Measurements from ENCODE around the gene CEMIP. TPM values are rescaled to one million over a fixed set of nuclear protein-coding genes. Genes with fewer than 3 reads are reported as not detected.

Gene CEMIP
- polyA plus RNA-seq, 3 donors, result not detected

- WGBS (ENCODE audit: insufficient coverage), result no CpG with 5 or more reads among the region's 1 CpG
- intact Hi-C loops (cut with micrococcal nuclease), result loop anchor here in 1 of 2 donors (10.0 kb wide), 1 partner anchor 1047 kb away; the partner anchor contains the start of gene MEX3B
- no peaks in the 10 kb centered on the region for H3K36me3 Mint-ChIP-seq
- peaks cover 0 to 2% of the 10 kb centered on the region in 2 donors for H3K36me3 ChIP-seq (replicated peaks in 1 of 2; ENCODE audit: control insufficient read depth in 1 of 2, insufficient read depth in 2 of 2, low read length in 2 of 2)
- peaks cover 14 to 22% of the 10 kb centered on the region in 2 donors for H3K4me1 ChIP-seq (ENCODE audit: control insufficient read depth in 1 of 2, insufficient read depth in 2 of 2, low read length in 2 of 2)
- no peak overlapping the region for H3K4me2 ChIP-seq (replicated peaks; ENCODE audit: extremely low read depth, low read length, poor library complexity, severe bottlenecking)
- peaks cover 0 to 3% of the 10 kb centered on the region in 2 donors for H3K9me3 ChIP-seq (replicated peaks in 1 of 2; ENCODE audit: control insufficient read depth in 1 of 2, insufficient read depth in 1 of 2, low read length in 2 of 2)
- H4K20me1 ChIP-seq (ENCODE audit: insufficient read depth, low read length), result peaks cover 8% of the 10 kb centered on the region
- peaks cover 9% of the 10 kb centered on the region for H3K79me2 ChIP-seq (ENCODE audit: insufficient read depth, low read length)
- peaks cover 0 to 10% (median 2%) of the 10 kb centered on the region in 3 donors for H3K27me3 Mint-ChIP-seq (ENCODE audit: low read depth in 3 of 3)
- H3K4me3 ChIP-seq (replicated peaks in 1 of 3; ENCODE audit: low read depth in 2 of 3, low read length in 3 of 3), result no peak overlapping the region
- H3K4me3 Mint-ChIP-seq, result no peak overlapping the region
- H3K27me3 ChIP-seq (ENCODE audit: control insufficient read depth in 2 of 2, insufficient read depth in 2 of 2, low read length in 2 of 2), result no peaks in the 10 kb centered on the region
- no peak overlapping the region for H2AFZ ChIP-seq (ENCODE audit: insufficient read depth, low read depth, low read length, poor library complexity, severe bottlenecking)
- no peak for DNase-seq
- H3K4me1 Mint-ChIP-seq, result peaks cover 18% of the 10 kb centered on the region
- peaks cover 0 to 12% (median 3%) of the 10 kb centered on the region in 7 donors for H3K9me3 Mint-ChIP-seq
- no peak overlapping the region for H3K9ac ChIP-seq (ENCODE audit: insufficient read depth, low read length, poor library complexity, severe bottlenecking)
- TF ChIP-seq CTCF (IDR thresholded peaks at IDR 0.05), result no peak
- H3K27ac ChIP-seq (ENCODE audit: low read depth in 1 of 2, low read length in 2 of 2), result no peak overlapping the region
- H3K27ac Mint-ChIP-seq, result no peak overlapping the region
Measured at GRCh38 chr15:80997692-80998091, 218.5 kb downstream of the CEMIP start.

- intact Hi-C loops (cut with micrococcal nuclease), result loop anchor here in 1 of 2 donors (10.0 kb wide), 1 partner anchor 1047 kb away; the partner anchor contains the start of gene MEX3B
Measured at GRCh38 chr15:80998251-80998650, 219.1 kb downstream of the CEMIP start.

More at GRCh38 chr15:80998251-80998650, 219.1 kb downstream of the CEMIP start:
- peaks cover 13% of the 10 kb centered on the region for H4K20me1 ChIP-seq (ENCODE audit: insufficient read depth, low read length)
- WGBS (ENCODE audit: insufficient coverage), result no CpG with 5 or more reads among the region's 1 CpG
- peaks cover 15% of the 10 kb centered on the region for H3K79me2 ChIP-seq (ENCODE audit: insufficient read depth, low read length)
- peaks cover 14 to 28% of the 10 kb centered on the region in 2 donors for H3K4me1 ChIP-seq (ENCODE audit: control insufficient read depth in 1 of 2, insufficient read depth in 2 of 2, low read length in 2 of 2)
- peak overlapping the region in 1 of 7 donors; percentile 5 for H3K27ac Mint-ChIP-seq
- no peak overlapping the region for H3K9ac ChIP-seq (ENCODE audit: insufficient read depth, low read length, poor library complexity, severe bottlenecking)
- TF ChIP-seq CTCF (IDR thresholded peaks at IDR 0.05), result no peak
- no peak overlapping the region for H3K4me3 Mint-ChIP-seq
- H3K27ac ChIP-seq (ENCODE audit: low read depth in 1 of 2, low read length in 2 of 2), result no peak overlapping the region
- H3K27me3 ChIP-seq (ENCODE audit: control insufficient read depth in 2 of 2, insufficient read depth in 2 of 2, low read length in 2 of 2), result no peaks in the 10 kb centered on the region
- H3K9me3 Mint-ChIP-seq, result peaks cover 0 to 12% (median 3%) of the 10 kb centered on the region in 7 donors
- peaks cover 0 to 10% (median 2%) of the 10 kb centered on the region in 3 donors for H3K27me3 Mint-ChIP-seq (ENCODE audit: low read depth in 3 of 3)
- H3K36me3 Mint-ChIP-seq, result peaks cover 3% of the 10 kb centered on the region in 2 donors
- H3K4me3 ChIP-seq (replicated peaks in 1 of 3; ENCODE audit: low read depth in 2 of 3, low read length in 3 of 3), result no peak overlapping the region
- peaks cover 21% of the 10 kb centered on the region for H3K4me1 Mint-ChIP-seq
- peaks cover 0 to 3% of the 10 kb centered on the region in 2 donors for H3K9me3 ChIP-seq (replicated peaks in 1 of 2; ENCODE audit: control insufficient read depth in 1 of 2, insufficient read depth in 1 of 2, low read length in 2 of 2)
- H2AFZ ChIP-seq (ENCODE audit: insufficient read depth, low read depth, low read length, poor library complexity, severe bottlenecking), result no peak overlapping the region
- peaks cover 0 to 7% of the 10 kb centered on the region in 2 donors for H3K36me3 ChIP-seq (replicated peaks in 1 of 2; ENCODE audit: control insufficient read depth in 1 of 2, insufficient read depth in 2 of 2, low read length in 2 of 2)
- DNase-seq, result no peak
- H3K4me2 ChIP-seq (replicated peaks; ENCODE audit: extremely low read depth, low read length, poor library complexity, severe bottlenecking), result no peak overlapping the region
